HG02852 (cell line): ENCODE measurements around the gene ARMCX2.
A peak's percentile ranks its signal among the peaks of the same experiment; 100 is the strongest.
"Not testable (repeated sequence)": the region's sequence is repeated elsewhere in the genome, so short reads cannot be mapped to it uniquely, and the experiment has no call there.

Experiments
- ATAC-seq: cut with Tn5 transposase; IDR thresholded peaks from one replicate; pipeline ENCODE4 v1.9.1; 2021; ENCODE audit warnings: mild to moderate bottlenecking, moderate library complexity; ENCODE audit not compliant: unreplicated experiment

Gene ARMCX2

GRCh38 chrX:101659601-101660063 is at the start of gene ARMCX2:
ARMCX2 (minus strand) TSS chrX:101659850; CDS start chrX:101657588, 2,262 bp downstream.
- peak; percentile 58 for ATAC-seq

- no peak for ATAC-seq
Measured at GRCh38 chrX:101709384-101709783, 49.7 kb upstream of the ARMCX2 start.

- ATAC-seq: no peak
Measured at GRCh38 chrX:101708163-101708562, 48.5 kb upstream of the ARMCX2 start.

GRCh38 chrX:101693476-101693875 is 33.8 kb upstream of the ARMCX2 start:
- peak; percentile 61 for ATAC-seq

- ATAC-seq: no peak
Measured at GRCh38 chrX:101691835-101692234, 32.2 kb upstream of the ARMCX2 start.

GRCh38 chrX:101686574-101686973 is 26.9 kb upstream of the ARMCX2 start:
- no peak for ATAC-seq

- ATAC-seq: no peak
Measured at GRCh38 chrX:101685923-101686322, 26.3 kb upstream of the ARMCX2 start.

GRCh38 chrX:101682723-101683122 is 23.1 kb upstream of the ARMCX2 start:
- no peak for ATAC-seq

- peak; percentile 86 for ATAC-seq
Measured at GRCh38 chrX:101677028-101677427, 17.4 kb upstream of the ARMCX2 start.

- peak; percentile 17 for ATAC-seq
Measured at GRCh38 chrX:101676571-101676970, 16.9 kb upstream of the ARMCX2 start.

- no peak for ATAC-seq
Measured at GRCh38 chrX:101668143-101668542, 8.5 kb upstream of the ARMCX2 start.

- ATAC-seq: peak; percentile 63
Measured at GRCh38 chrX:101658661-101659491, 774 bp downstream of the ARMCX2 start.

GRCh38 chrX:101657495-101657894 is 2.2 kb downstream of the ARMCX2 start:
- ATAC-seq: no peak

- ATAC-seq: no peak
Measured at GRCh38 chrX:101656817-101657216, 2.8 kb downstream of the ARMCX2 start.

- ATAC-seq: no peak
Measured at GRCh38 chrX:101655534-101655933, 4.1 kb downstream of the ARMCX2 start.

GRCh38 chrX:101647716-101648115 is 11.9 kb downstream of the ARMCX2 start:
- ATAC-seq: not testable (repeated sequence)

GRCh38 chrX:101642093-101642492 is 17.6 kb downstream of the ARMCX2 start:
- ATAC-seq: no peak

GRCh38 chrX:101639583-101639982 is 20.1 kb downstream of the ARMCX2 start:
- ATAC-seq: no peak

GRCh38 chrX:101619364-101619763 is 40.3 kb downstream of the ARMCX2 start:
- no peak for ATAC-seq

- ATAC-seq: peak; percentile 86
Measured at GRCh38 chrX:101617211-101618191, 42.1 kb downstream of the ARMCX2 start, which contains the start of gene ARMCX6. ARMCX6 (minus strand) TSS chrX:101618000; CDS start chrX:101616620, 1,380 bp downstream.

- ATAC-seq: no peak
Measured at GRCh38 chrX:101605728-101606127, 53.9 kb downstream of the ARMCX2 start.
